GM12878 (cell line): Measurements from ENCODE around the gene ERP44.

Source experiments
- CHD2 ChIP-seq: IDR thresholded peaks from 2 replicates; pipeline ENCODE4 v1.6.1; 2011; ENCODE audit warnings: low read depth, low read length, improper control_type of control experiment, borderline replicate concordance
- CTCF ChIP-seq, 3 experiments: IDR thresholded peaks in 2 of 3; conservative IDR thresholded peaks in 1 of 3; 2 replicates each; pipeline ENCODE4 v1.5.1; 2011; ENCODE audit warnings: low read depth in 3 of 3, low read length in 3 of 3, mild to moderate bottlenecking in 3 of 3, control low read depth in 2 of 3, moderate library complexity in 2 of 3, inconsistent platforms in 1 of 3, mixed read lengths in 1 of 3; ENCODE audit not compliant: control insufficient read depth in 2 of 3, insufficient read depth in 1 of 3; ENCODE audit errors: extremely low read depth in 1 of 3
- NR2C1 ChIP-seq: fragments of 450-650 bp; IDR thresholded peaks from 2 replicates; pipeline ENCODE4 v1.6.1; 2017; ENCODE audit warnings: antibody characterized with exemption, mild to moderate bottlenecking, moderate library complexity
- POLR2AphosphoS5 ChIP-seq: IDR thresholded peaks from 2 replicates; pipeline ENCODE4 v1.6.1; 2011; ENCODE audit warnings: mild to moderate bottlenecking, low read length, inconsistent platforms
- PRDM15 ChIP-seq: fragments of 450-650 bp; formaldehyde crosslinking; IDR thresholded peaks from 2 replicates; pipeline ENCODE4 v1.4.0; 2020; ENCODE audit warnings: mild to moderate bottlenecking, moderate library complexity
- RCOR1 ChIP-seq: conservative IDR thresholded peaks from 2 replicates; pipeline ENCODE4 v1.6.1; 2012; ENCODE audit warnings: low read depth, low read length, improper control_type of control experiment
- RUNX3 ChIP-seq: IDR thresholded peaks from 2 replicates; pipeline ENCODE4 v1.6.1; 2012; ENCODE audit warnings: low read length, inconsistent platforms
- SIX5 ChIP-seq: IDR thresholded peaks from 2 replicates; pipeline ENCODE4 v1.6.1; 2011; ENCODE audit warnings: mild to moderate bottlenecking, low read depth, low read length, moderate library complexity; ENCODE audit not compliant: severe bottlenecking
- SMC3 ChIP-seq: IDR thresholded peaks from 2 replicates; pipeline ENCODE4 v1.6.1; 2011; ENCODE audit warnings: low read length, improper control_type of control experiment, borderline replicate concordance
- SUZ12 ChIP-seq: fragments of 200-600 bp; sonication (generic); IDR thresholded peaks from one replicate; pipeline ENCODE4 v1.6.1; 2018; ENCODE audit warnings: antibody characterized with exemption, mild to moderate bottlenecking; ENCODE audit not compliant: unreplicated experiment
- TAF1 ChIP-seq: IDR thresholded peaks from 2 replicates; pipeline ENCODE4 v1.6.1; 2011; ENCODE audit warnings: mild to moderate bottlenecking, low read depth, low read length, borderline replicate concordance
- ZNF274 ChIP-seq: IDR thresholded peaks from one replicate; pipeline ENCODE4 v1.8.0; 2011; ENCODE audit not compliant: insufficient read length, insufficient read depth

GRCh38 chr9:100072805-100073204 is 26.0 kb downstream of the ERP44 start:
- no peak for TF ChIP-seq PRDM15 (CRISPR knock-in tag)
- TF ChIP-seq CTCF (IDR thresholded peaks at IDR 0.05 in 2 of 3, conservative IDR thresholded peaks at IDR 0.05 in 1 of 3; ENCODE audit: control insufficient read depth in 2 of 3, extremely low read depth in 1 of 3, insufficient read depth in 1 of 3, low read depth in 3 of 3, low read length in 3 of 3): no peak
- no peak for TF ChIP-seq SIX5
- TF ChIP-seq NR2C1: no peak
- no peak for TF ChIP-seq SMC3
- TF ChIP-seq ZNF274: no peak
- no peak for TF ChIP-seq POLR2AphosphoS5
- TF ChIP-seq CHD2: no peak
- no peak for TF ChIP-seq SUZ12
- TF ChIP-seq RUNX3: no peak
- TF ChIP-seq TAF1: no peak
- TF ChIP-seq RCOR1: no peak
